H1 (cell line): Measurements from ENCODE around the gene MAP6. TPM values are rescaled to one million over a fixed set of nuclear protein-coding genes. Genes with fewer than 3 reads are reported as not detected.
A peak's percentile ranks its signal among the peaks of the same experiment; 100 is the strongest.

Source experiments
- ASH2L ChIP-seq: fragments of 200-600, 300-600 bp; sonication (generic); IDR thresholded peaks from one replicate; pipeline ENCODE4 v1.7.1; 2017; ENCODE audit warnings: low read length
- CBX8 ChIP-seq: fragments of 300-800, 300-1000 bp; sonication (generic); IDR thresholded peaks from 2 replicates; pipeline ENCODE4 v1.7.1; 2016; ENCODE audit warnings: low read depth, low read length, borderline replicate concordance
- GABPA ChIP-seq: IDR thresholded peaks from 2 replicates; pipeline ENCODE4 v1.6.1; 2011; ENCODE audit warnings: mild to moderate bottlenecking, low read length, moderate library complexity, borderline replicate concordance; ENCODE audit not compliant: insufficient read depth
- GTF2F1 ChIP-seq: IDR thresholded peaks from 2 replicates; pipeline ENCODE4 v1.6.1; 2012; ENCODE audit warnings: low read depth, low read length, improper control_type of control experiment, borderline replicate concordance
- JUN ChIP-seq: IDR thresholded peaks from 2 replicates; pipeline ENCODE4 v1.6.1; 2011; ENCODE audit warnings: low read depth, mild to moderate bottlenecking, improper control_type of control experiment, low read length
- KDM1A ChIP-seq: fragments of 200-600, 300-600 bp; sonication (generic); IDR thresholded peaks from 2 replicates; pipeline ENCODE4 v1.7.1; 2016; ENCODE audit warnings: mild to moderate bottlenecking, low read length, borderline replicate concordance
- KDM5A ChIP-seq: fragments of 200-600 bp; IDR thresholded peaks from 2 replicates; pipeline ENCODE4 v1.7.1; 2012; ENCODE audit warnings: mild to moderate bottlenecking, low read length, inconsistent platforms, mixed read lengths
- MAFK ChIP-seq: IDR thresholded peaks from 2 replicates; pipeline ENCODE4 v1.6.1; 2012; ENCODE audit warnings: low read depth, mild to moderate bottlenecking, improper control_type of control experiment, low read length
- NANOG ChIP-seq: IDR thresholded peaks from 2 replicates; pipeline ENCODE4 v1.6.1; 2011; ENCODE audit warnings: low read length, low read depth, mild to moderate bottlenecking, inconsistent platforms; ENCODE audit not compliant: insufficient read depth, poor library complexity, severe bottlenecking
- PHF8 ChIP-seq: fragments of 200-600 bp; sonication (generic); conservative IDR thresholded peaks from 2 replicates; pipeline ENCODE4 v1.7.1; 2012; ENCODE audit warnings: low read depth, mild to moderate bottlenecking, inconsistent platforms, low read length, moderate library complexity
- POLR2A ChIP-seq, 2 experiments: IDR thresholded peaks; 1 replicate in 1 of 2; 2 replicates in 1 of 2; pipeline ENCODE4 v1.6.1; 2011; ENCODE audit warnings: low read depth in 2 of 2, low read length in 2 of 2, mild to moderate bottlenecking in 2 of 2; ENCODE audit errors: control extremely low read depth in 1 of 2
- POLR2AphosphoS5 ChIP-seq: IDR thresholded peaks from 2 replicates; pipeline ENCODE4 v1.6.1; 2011; ENCODE audit warnings: low read depth, low read length
- POU5F1 ChIP-seq: IDR thresholded peaks from 2 replicates; pipeline ENCODE4 v1.6.1; 2011; ENCODE audit warnings: low read depth, mild to moderate bottlenecking, low read length, moderate library complexity
- RAD21 ChIP-seq, 2 experiments: IDR thresholded peaks in 1 of 2; conservative IDR thresholded peaks in 1 of 2; 2 replicates each; pipeline ENCODE4 v1.6.1; 2011; ENCODE audit warnings: low read depth in 2 of 2, low read length in 2 of 2, improper control_type of control experiment in 1 of 2, inconsistent platforms in 1 of 2, mild to moderate bottlenecking in 1 of 2, moderate library complexity in 1 of 2
- SIX5 ChIP-seq: IDR thresholded peaks from 2 replicates; pipeline ENCODE4 v1.6.1; 2011; ENCODE audit warnings: mild to moderate bottlenecking, low read depth, low read length
- SP1 ChIP-seq: IDR thresholded peaks from 2 replicates; pipeline ENCODE4 v1.6.1; 2011; ENCODE audit warnings: low read depth, low read length
- SRF ChIP-seq: IDR thresholded peaks from 2 replicates; pipeline ENCODE4 v1.6.1; 2011; ENCODE audit warnings: mild to moderate bottlenecking, low read depth, low read length, moderate library complexity
- TCF12 ChIP-seq: IDR thresholded peaks from 2 replicates; pipeline ENCODE4 v1.6.1; 2011; ENCODE audit warnings: low read depth, mild to moderate bottlenecking, low read length
- polyA plus RNA-seq, 7 experiments: library from polyadenylated mRNA; depleted of rRNA in 3 of 7; stranded (reverse) in 5 of 7; unstranded in 2 of 7; fragments of >200 nt in 5 of 7; fragments of 200-250 nt in 2 of 7; gene quantifications; 1 replicate in 5 of 7; 2 replicates in 1 of 7; 4 replicates in 1 of 7; pipeline versions ENCODE4 v1.2.1 to v1.2.3, GENCODE V29; 2011 to 2013; ENCODE audit warnings: missing spikeins in 2 of 7, mixed read lengths in 2 of 7
- total RNA-seq: library from RNA; stranded (reverse); fragmentation: NEBNext Ultra II Directional; extraction: Animal tissue kit (Norgen Biotek cat#: 25700); gene quantifications from 2 replicates; pipeline ENCODE4 v1.2.1, GENCODE V29; 2021
- TF ChIP-seq, protein P1 (sequence below): IDR thresholded peaks from 2 replicates; pipeline ENCODE4 v1.6.1; 2012; ENCODE audit warnings: low read length, inconsistent platforms
- TF ChIP-seq, protein P2 (sequence below): IDR thresholded peaks from 2 replicates; pipeline ENCODE4 v1.6.1; 2011; ENCODE audit warnings: low read length, improper control_type of control experiment
- TF ChIP-seq, protein P3 (sequence below), 3 experiments: IDR thresholded peaks; 1 replicate in 2 of 3; 2 replicates in 1 of 3; pipeline versions ENCODE4 v1.5.1 to v1.6.1; 2011; ENCODE audit warnings: low read length in 3 of 3, mild to moderate bottlenecking in 3 of 3, inconsistent platforms in 2 of 3, low read depth in 1 of 3, moderate library complexity in 1 of 3; ENCODE audit not compliant: insufficient read depth in 1 of 3; ENCODE audit errors: control extremely low read depth in 1 of 3

Gene MAP6
- total and polyA plus RNA-seq, 2 of the 8 experiments (the other 6 are each of a cell fraction or from before 2014, with no cell fraction given) = 0.54 to 0.89 TPM

DNA sequence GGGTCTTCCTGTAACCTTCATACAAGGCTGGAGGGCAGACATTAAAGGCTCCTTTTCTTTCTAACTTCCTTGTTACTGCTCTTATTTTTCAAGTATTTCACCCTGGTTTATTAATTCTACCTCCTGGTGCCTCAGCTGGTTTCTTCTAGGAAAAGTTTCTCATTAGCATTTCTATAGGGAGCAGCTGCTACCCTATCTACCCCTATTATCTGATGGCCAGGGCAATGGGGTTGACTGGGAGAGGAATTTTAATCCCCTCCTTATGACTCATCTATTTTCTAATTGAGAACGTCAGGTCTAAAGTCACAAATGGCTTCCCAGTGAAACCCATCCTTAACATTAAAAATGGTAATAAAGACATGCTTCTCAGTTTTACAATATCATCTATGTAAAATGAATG lies 5.0 kb downstream of the MAP6 start (continued):
- TF ChIP-seq, protein P1, sequence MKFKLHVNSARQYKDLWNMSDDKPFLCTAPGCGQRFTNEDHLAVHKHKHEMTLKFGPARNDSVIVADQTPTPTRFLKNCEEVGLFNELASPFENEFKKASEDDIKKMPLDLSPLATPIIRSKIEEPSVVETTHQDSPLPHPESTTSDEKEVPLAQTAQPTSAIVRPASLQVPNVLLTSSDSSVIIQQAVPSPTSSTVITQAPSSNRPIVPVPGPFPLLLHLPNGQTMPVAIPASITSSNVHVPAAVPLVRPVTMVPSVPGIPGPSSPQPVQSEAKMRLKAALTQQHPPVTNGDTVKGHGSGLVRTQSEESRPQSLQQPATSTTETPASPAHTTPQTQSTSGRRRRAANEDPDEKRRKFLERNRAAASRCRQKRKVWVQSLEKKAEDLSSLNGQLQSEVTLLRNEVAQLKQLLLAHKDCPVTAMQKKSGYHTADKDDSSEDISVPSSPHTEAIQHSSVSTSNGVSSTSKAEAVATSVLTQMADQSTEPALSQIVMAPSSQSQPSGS = peak; percentile 78; the same call in 1 of the 2 replicates
- TF ChIP-seq TCF12 (peak; percentile 87), PHF8 (no peak), MAFK (peak; percentile 40; the same call in 1 of the 2 replicates), SIX5 (no peak), POLR2A (IDR thresholded peaks at IDR 0.05; ENCODE audit: control extremely low read depth in 1 of 2, low read depth in 2 of 2, low read length in 2 of 2) (no peak), SRF (no peak), RAD21 (IDR thresholded peaks at IDR 0.05 in 1 of 2, conservative IDR thresholded peaks at IDR 0.05 in 1 of 2; ENCODE audit: low read depth in 2 of 2, low read length in 2 of 2) (no peak), NANOG (peak; percentile 43), SP1 (peak; percentile 53; the same call in 1 of the 2 replicates), KDM5A (no peak), POLR2AphosphoS5 (no peak), GTF2F1 (no peak), GABPA (no peak), CBX8 (no peak), ASH2L (no peak), KDM1A (no peak), POU5F1 (peak; percentile 27; the same call in 1 of the 2 replicates), JUN (peak; percentile 77)
- TF ChIP-seq, protein P2, sequence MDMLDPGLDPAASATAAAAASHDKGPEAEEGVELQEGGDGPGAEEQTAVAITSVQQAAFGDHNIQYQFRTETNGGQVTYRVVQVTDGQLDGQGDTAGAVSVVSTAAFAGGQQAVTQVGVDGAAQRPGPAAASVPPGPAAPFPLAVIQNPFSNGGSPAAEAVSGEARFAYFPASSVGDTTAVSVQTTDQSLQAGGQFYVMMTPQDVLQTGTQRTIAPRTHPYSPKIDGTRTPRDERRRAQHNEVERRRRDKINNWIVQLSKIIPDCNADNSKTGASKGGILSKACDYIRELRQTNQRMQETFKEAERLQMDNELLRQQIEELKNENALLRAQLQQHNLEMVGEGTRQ = no peak
- TF ChIP-seq, protein P3, sequence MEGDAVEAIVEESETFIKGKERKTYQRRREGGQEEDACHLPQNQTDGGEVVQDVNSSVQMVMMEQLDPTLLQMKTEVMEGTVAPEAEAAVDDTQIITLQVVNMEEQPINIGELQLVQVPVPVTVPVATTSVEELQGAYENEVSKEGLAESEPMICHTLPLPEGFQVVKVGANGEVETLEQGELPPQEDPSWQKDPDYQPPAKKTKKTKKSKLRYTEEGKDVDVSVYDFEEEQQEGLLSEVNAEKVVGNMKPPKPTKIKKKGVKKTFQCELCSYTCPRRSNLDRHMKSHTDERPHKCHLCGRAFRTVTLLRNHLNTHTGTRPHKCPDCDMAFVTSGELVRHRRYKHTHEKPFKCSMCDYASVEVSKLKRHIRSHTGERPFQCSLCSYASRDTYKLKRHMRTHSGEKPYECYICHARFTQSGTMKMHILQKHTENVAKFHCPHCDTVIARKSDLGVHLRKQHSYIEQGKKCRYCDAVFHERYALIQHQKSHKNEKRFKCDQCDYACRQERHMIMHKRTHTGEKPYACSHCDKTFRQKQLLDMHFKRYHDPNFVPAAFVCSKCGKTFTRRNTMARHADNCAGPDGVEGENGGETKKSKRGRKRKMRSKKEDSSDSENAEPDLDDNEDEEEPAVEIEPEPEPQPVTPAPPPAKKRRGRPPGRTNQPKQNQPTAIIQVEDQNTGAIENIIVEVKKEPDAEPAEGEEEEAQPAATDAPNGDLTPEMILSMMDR (IDR thresholded peaks at IDR 0.05; ENCODE audit: control extremely low read depth in 1 of 3, insufficient read depth in 1 of 3, low read depth in 1 of 3, low read length in 3 of 3) = no peak
